ENCODE results near the gene CDKN1C.

The CDKN1C gene

DNA sequence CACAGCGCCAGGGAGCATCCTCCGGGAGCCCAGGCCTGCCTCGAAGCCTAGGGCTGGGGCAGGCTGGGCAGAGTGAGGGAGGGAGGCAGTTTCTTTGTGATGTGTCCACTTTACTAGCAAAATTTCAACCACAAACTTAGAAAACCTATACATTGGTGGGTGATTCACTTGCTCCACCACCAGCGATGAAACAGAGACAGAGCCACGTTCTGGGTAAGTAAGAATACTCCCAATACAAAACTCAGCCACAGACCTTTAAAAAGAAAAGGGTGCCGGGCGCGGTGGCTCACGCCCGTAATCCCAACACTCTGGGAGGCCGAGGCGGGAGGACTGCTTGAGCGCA lies 22.3 kb downstream of the CDKN1C start:
- no peak overlapping the region for H3K14ac ChIP-seq (ENCODE audit: low read length)
- H3K36me3 ChIP-seq (ENCODE audit: control insufficient read depth in 1 of 2, insufficient read depth in 2 of 2, low read length in 2 of 2): no peaks in the 10 kb centered on the region
- WGBS (ENCODE audit: extremely low coverage, insufficient coverage, insufficient read length): no CpG with 5 or more reads among the region's 13 CpGs
- peaks cover 8% of the 10 kb centered on the region for H3K9me3 ChIP-seq (ENCODE audit: insufficient read depth, low read depth, low read length)
- no peak overlapping the region for H3K23ac ChIP-seq (ENCODE audit: low read length)
- H2BK5ac ChIP-seq (ENCODE audit: low read depth, low read length, poor library complexity): no peak overlapping the region
- no peak overlapping the region for H3K4ac ChIP-seq (ENCODE audit: low read depth, low read length)
- no peaks in the 10 kb centered on the region for H3K79me2 ChIP-seq (ENCODE audit: control insufficient read depth, insufficient read depth, low read length, poor library complexity)
- no peak overlapping the region for H2BK12ac ChIP-seq (ENCODE audit: low read length)
- H4K12ac ChIP-seq (ENCODE audit: low read depth, low read length): no peak overlapping the region
- peaks cover 5 to 9% of the 10 kb centered on the region in 2 experiments for H3K4me1 ChIP-seq (ENCODE audit: control insufficient read depth in 1 of 2, insufficient read depth in 2 of 2, low read length in 2 of 2)
- H4K91ac ChIP-seq (ENCODE audit: low read depth, low read length): no peak overlapping the region
- no peak overlapping the region for H4K8ac ChIP-seq (ENCODE audit: low read depth, low read length)
- H3K79me1 ChIP-seq (ENCODE audit: low read length): no peaks in the 10 kb centered on the region
- no peak overlapping the region for H3K18ac ChIP-seq (ENCODE audit: low read length)
- H3K4me2 ChIP-seq (ENCODE audit: low read length): peak overlapping the region; percentile 53
- H2AK5ac ChIP-seq (ENCODE audit: low read length): no peak overlapping the region
- DNase-seq: peak in 1 of 2 donors; percentile 5
- no peak overlapping the region for H3K9ac ChIP-seq (ENCODE audit: low read length)
- H2BK120ac ChIP-seq (ENCODE audit: insufficient read depth, low read length, poor library complexity): no peak overlapping the region
- no peak overlapping the region for H3K27ac ChIP-seq (ENCODE audit: low read depth, low read length)
- no peak overlapping the region for H3K4me3 ChIP-seq (ENCODE audit: low read depth, low read length)
- H2AFZ ChIP-seq (ENCODE audit: insufficient read depth, low read length, poor library complexity): no peak overlapping the region
- peaks cover 37% of the 10 kb centered on the region for H3K27me3 ChIP-seq (ENCODE audit: insufficient read depth, low read length)

DNA sequence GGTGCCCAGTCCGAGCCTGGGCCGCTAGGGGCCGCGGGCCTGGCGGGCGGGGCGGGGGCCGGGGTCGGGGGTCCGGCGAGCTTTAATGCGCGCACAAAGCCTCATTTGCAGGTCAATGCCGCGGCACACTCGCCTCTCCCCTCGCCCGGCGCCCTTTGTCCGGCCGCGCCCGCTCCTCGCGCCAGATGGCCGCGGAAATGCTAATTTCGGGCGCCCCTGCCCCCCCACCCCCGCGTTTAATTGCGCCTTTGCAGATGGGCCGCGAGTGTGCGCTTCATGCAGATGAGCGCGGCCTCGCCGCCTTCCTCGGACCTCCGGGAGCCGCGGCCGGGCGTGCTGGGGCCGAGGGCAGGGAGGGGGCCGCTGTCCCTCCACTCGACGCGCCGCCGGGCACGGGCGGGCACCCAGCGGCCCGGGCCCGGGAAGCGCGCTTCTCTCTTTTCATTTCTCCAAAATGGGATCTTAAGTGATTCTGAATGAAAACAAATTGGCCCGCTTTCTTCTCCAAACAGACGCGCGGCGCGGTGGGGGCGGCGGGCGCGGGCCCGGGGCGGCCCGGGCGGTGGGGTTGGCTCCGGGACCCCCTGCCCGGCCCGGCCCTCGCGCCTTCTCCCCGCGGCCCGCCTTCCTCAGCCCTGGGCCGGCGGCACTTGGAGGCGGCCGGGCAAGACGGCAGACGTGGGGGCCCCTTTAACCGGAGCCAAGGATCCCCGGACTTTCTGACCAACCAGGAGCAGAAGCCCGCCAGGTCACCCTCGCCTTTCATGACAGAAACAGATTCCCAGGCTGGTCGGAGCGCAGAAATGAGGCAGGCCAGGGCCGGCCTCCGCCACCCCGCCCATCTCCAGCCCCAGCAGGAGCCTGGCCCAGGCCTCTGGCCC lies 22.9 kb downstream of the CDKN1C start:
- Histone ChIP-seq H3K4me1 (ENCODE audit: control insufficient read depth in 1 of 2, insufficient read depth in 2 of 2, low read length in 2 of 2) (peaks cover 5 to 9% of the 10 kb centered on the region in 2 experiments), H2AK5ac (ENCODE audit: low read length) (no peak overlapping the region), H3K36me3 (ENCODE audit: control insufficient read depth in 1 of 2, insufficient read depth in 2 of 2, low read length in 2 of 2) (no peaks in the 10 kb centered on the region), H2BK5ac (ENCODE audit: low read depth, low read length, poor library complexity) (no peak overlapping the region), H3K9ac (ENCODE audit: low read length) (no peak overlapping the region), H3K4ac (ENCODE audit: low read depth, low read length) (no peak overlapping the region), H3K23ac (ENCODE audit: low read length) (no peak overlapping the region), H3K79me1 (ENCODE audit: low read length) (no peaks in the 10 kb centered on the region), H3K9me3 (ENCODE audit: insufficient read depth, low read depth, low read length) (peaks cover 8% of the 10 kb centered on the region), H3K79me2 (ENCODE audit: control insufficient read depth, insufficient read depth, low read length, poor library complexity) (no peaks in the 10 kb centered on the region), H2AFZ (ENCODE audit: insufficient read depth, low read length, poor library complexity) (peak overlapping the region; percentile 21), H4K8ac (ENCODE audit: low read depth, low read length) (no peak overlapping the region), H2BK12ac (ENCODE audit: low read length) (no peak overlapping the region), H4K12ac (ENCODE audit: low read depth, low read length) (no peak overlapping the region), H3K14ac (ENCODE audit: low read length) (no peak overlapping the region), H3K27ac (ENCODE audit: low read depth, low read length) (no peak overlapping the region), H3K4me2 (ENCODE audit: low read length) (peak overlapping the region; percentile 53), H4K91ac (ENCODE audit: low read depth, low read length) (no peak overlapping the region), H2BK120ac (ENCODE audit: insufficient read depth, low read length, poor library complexity) (no peak overlapping the region), H3K4me3 (ENCODE audit: low read depth, low read length) (no peak overlapping the region), H3K27me3 (ENCODE audit: insufficient read depth, low read length) (peaks cover 31% of the 10 kb centered on the region), H3K18ac (ENCODE audit: low read length) (no peak overlapping the region)
- DNase-seq: no peak
- WGBS (ENCODE audit: extremely low coverage, insufficient coverage, insufficient read length): no CpG with 5 or more reads among the region's 96 CpGs

DNA sequence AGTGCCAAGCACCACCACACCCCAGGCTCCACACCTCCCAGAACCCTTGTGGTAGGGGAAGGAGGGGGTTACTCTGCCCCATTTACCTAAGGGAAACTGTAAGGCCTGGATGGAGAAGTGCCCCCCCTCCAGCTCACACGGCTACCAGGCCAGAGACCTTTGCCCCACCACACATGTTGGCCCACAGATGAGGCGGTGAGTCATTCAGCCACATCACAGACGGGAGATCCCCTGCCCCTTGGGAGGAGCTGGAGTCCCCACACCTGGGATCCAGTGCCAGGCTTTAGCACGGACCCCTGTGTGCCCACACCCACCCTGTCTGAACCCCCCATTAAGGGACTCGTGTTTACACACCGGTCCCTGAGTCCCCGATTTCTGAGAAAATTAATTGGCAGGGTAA lies 24.9 kb downstream of the CDKN1C start:
- H3K9me3 ChIP-seq (ENCODE audit: insufficient read depth, low read depth, low read length): no peaks in the 10 kb centered on the region
- H4K8ac ChIP-seq (ENCODE audit: low read depth, low read length): no peak overlapping the region
- H3K23ac ChIP-seq (ENCODE audit: low read length): no peak overlapping the region
- H2AFZ ChIP-seq (ENCODE audit: insufficient read depth, low read length, poor library complexity): no peak overlapping the region
- peak; percentile 45 to 49 for DNase-seq
- no peak overlapping the region for H4K12ac ChIP-seq (ENCODE audit: low read depth, low read length)
- H2BK12ac ChIP-seq (ENCODE audit: low read length): no peak overlapping the region
- no peak overlapping the region for H3K4ac ChIP-seq (ENCODE audit: low read depth, low read length)
- no peak overlapping the region for H4K91ac ChIP-seq (ENCODE audit: low read depth, low read length)
- H3K36me3 ChIP-seq (ENCODE audit: control insufficient read depth in 1 of 2, insufficient read depth in 2 of 2, low read length in 2 of 2): no peaks in the 10 kb centered on the region
- H2AK5ac ChIP-seq (ENCODE audit: low read length): peak overlapping the region; percentile 30
- no peaks in the 10 kb centered on the region for H3K79me2 ChIP-seq (ENCODE audit: control insufficient read depth, insufficient read depth, low read length, poor library complexity)
- no peak overlapping the region for H3K27ac ChIP-seq (ENCODE audit: low read depth, low read length)
- no peak overlapping the region for H3K9ac ChIP-seq (ENCODE audit: low read length)
- no peak overlapping the region for H3K18ac ChIP-seq (ENCODE audit: low read length)
- no peak overlapping the region for H3K4me2 ChIP-seq (ENCODE audit: low read length)
- WGBS (ENCODE audit: extremely low coverage, insufficient coverage, insufficient read length): no CpG with 5 or more reads among the region's 7 CpGs
- peaks cover 28% of the 10 kb centered on the region for H3K27me3 ChIP-seq (ENCODE audit: insufficient read depth, low read length)
- peaks cover 5 to 9% of the 10 kb centered on the region in 2 experiments for H3K4me1 ChIP-seq (ENCODE audit: control insufficient read depth in 1 of 2, insufficient read depth in 2 of 2, low read length in 2 of 2)
- H2BK5ac ChIP-seq (ENCODE audit: low read depth, low read length, poor library complexity): no peak overlapping the region
- H3K79me1 ChIP-seq (ENCODE audit: low read length): no peaks in the 10 kb centered on the region
- no peak overlapping the region for H2BK120ac ChIP-seq (ENCODE audit: insufficient read depth, low read length, poor library complexity)
- no peak overlapping the region for H3K14ac ChIP-seq (ENCODE audit: low read length)
- no peak overlapping the region for H3K4me3 ChIP-seq (ENCODE audit: low read depth, low read length)

DNA sequence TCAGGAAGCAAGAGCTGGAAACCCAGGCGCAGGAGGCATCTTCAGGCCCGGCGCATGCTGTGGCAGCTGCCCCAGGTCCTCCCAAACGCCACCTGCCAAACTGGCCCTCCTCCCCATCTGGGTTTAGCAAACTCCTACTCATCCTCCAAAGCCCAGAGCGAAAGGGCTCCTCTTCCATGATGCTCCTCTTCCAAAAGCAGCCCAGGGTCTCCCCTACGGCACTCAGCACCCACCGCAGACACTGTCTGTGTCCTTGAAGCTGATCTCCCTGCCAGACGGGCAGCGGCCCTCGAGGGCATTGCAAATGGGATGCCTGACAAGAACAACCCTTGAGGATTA lies 25.9 kb downstream of the CDKN1C start:
- Histone ChIP-seq H2AK5ac (ENCODE audit: low read length) (no peak overlapping the region), H2BK120ac (ENCODE audit: insufficient read depth, low read length, poor library complexity) (no peak overlapping the region), H3K9ac (ENCODE audit: low read length) (no peak overlapping the region), H3K36me3 (ENCODE audit: control insufficient read depth in 1 of 2, insufficient read depth in 2 of 2, low read length in 2 of 2) (no peaks in the 10 kb centered on the region), H3K4me1 (ENCODE audit: control insufficient read depth in 1 of 2, insufficient read depth in 2 of 2, low read length in 2 of 2) (peaks cover 5 to 9% of the 10 kb centered on the region in 2 experiments), H4K12ac (ENCODE audit: low read depth, low read length) (no peak overlapping the region), H2BK5ac (ENCODE audit: low read depth, low read length, poor library complexity) (no peak overlapping the region), H4K8ac (ENCODE audit: low read depth, low read length) (no peak overlapping the region), H2BK12ac (ENCODE audit: low read length) (no peak overlapping the region), H3K9me3 (ENCODE audit: insufficient read depth, low read depth, low read length) (no peaks in the 10 kb centered on the region), H3K23ac (ENCODE audit: low read length) (no peak overlapping the region), H3K4me2 (ENCODE audit: low read length) (no peak overlapping the region), H3K18ac (ENCODE audit: low read length) (no peak overlapping the region), H3K79me1 (ENCODE audit: low read length) (no peaks in the 10 kb centered on the region), H3K27ac (ENCODE audit: low read depth, low read length) (no peak overlapping the region), H3K14ac (ENCODE audit: low read length) (no peak overlapping the region), H3K79me2 (ENCODE audit: control insufficient read depth, insufficient read depth, low read length, poor library complexity) (no peaks in the 10 kb centered on the region), H2AFZ (ENCODE audit: insufficient read depth, low read length, poor library complexity) (no peak overlapping the region), H3K4me3 (ENCODE audit: low read depth, low read length) (no peak overlapping the region), H3K4ac (ENCODE audit: low read depth, low read length) (no peak overlapping the region), H3K27me3 (ENCODE audit: insufficient read depth, low read length) (peaks cover 26% of the 10 kb centered on the region), H4K91ac (ENCODE audit: low read depth, low read length) (no peak overlapping the region)
- DNase-seq: no peak
- no CpG with 5 or more reads among the region's 10 CpGs for WGBS (ENCODE audit: extremely low coverage, insufficient coverage, insufficient read length)
